GM12864 (cell line): ENCODE measurements around the gene HELB.

Experiments
- DNase-seq: peaks from one replicate; pipeline ENCODE4 v3.0.0-alpha.2; 2011; ENCODE audit warnings: low read depth
- H3K4me3 ChIP-seq: 2 replicates; pipeline ENCODE4 v1.5.1; 2011; ENCODE audit warnings: mild to moderate bottlenecking, low read depth, low read length, control low read depth
- TF ChIP-seq, protein P1 (sequence below): IDR thresholded peaks from 2 replicates; pipeline ENCODE4 v1.5.1; 2011; ENCODE audit warnings: low read depth, mild to moderate bottlenecking, moderate library complexity, low read length, control low read depth, inconsistent platforms; ENCODE audit errors: missing control alignments

HELB gene

DNA sequence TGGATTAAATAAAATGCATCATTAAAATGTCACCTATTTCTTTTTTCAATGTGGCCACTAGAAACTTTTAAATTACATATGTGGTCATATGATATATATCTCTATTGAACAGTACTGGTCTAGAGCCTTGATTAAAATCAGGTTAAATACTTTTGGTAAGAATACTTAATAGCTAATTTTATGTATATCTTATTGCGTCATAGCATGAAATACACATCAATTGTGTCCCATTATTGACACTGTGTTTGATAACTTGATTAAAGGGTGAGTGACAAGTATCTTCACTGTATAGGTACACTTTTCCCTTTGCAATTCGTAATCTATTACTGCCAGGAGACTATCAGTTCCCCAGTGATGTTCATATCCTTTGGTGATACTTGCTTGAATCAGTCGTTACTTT lies 4.4 kb upstream of the HELB start:
- DNase-seq, result no peak
- TF ChIP-seq, protein P1, sequence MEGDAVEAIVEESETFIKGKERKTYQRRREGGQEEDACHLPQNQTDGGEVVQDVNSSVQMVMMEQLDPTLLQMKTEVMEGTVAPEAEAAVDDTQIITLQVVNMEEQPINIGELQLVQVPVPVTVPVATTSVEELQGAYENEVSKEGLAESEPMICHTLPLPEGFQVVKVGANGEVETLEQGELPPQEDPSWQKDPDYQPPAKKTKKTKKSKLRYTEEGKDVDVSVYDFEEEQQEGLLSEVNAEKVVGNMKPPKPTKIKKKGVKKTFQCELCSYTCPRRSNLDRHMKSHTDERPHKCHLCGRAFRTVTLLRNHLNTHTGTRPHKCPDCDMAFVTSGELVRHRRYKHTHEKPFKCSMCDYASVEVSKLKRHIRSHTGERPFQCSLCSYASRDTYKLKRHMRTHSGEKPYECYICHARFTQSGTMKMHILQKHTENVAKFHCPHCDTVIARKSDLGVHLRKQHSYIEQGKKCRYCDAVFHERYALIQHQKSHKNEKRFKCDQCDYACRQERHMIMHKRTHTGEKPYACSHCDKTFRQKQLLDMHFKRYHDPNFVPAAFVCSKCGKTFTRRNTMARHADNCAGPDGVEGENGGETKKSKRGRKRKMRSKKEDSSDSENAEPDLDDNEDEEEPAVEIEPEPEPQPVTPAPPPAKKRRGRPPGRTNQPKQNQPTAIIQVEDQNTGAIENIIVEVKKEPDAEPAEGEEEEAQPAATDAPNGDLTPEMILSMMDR, result no peak
- no peak overlapping the region for H3K4me3 ChIP-seq

- no peak for DNase-seq
- H3K4me3 ChIP-seq, result peak overlapping the region; percentile 85
- TF ChIP-seq, protein P1, result no peak
These were observed 505 bp downstream of the HELB start for GRCh38 chr12:66302827-66303169.

DNA sequence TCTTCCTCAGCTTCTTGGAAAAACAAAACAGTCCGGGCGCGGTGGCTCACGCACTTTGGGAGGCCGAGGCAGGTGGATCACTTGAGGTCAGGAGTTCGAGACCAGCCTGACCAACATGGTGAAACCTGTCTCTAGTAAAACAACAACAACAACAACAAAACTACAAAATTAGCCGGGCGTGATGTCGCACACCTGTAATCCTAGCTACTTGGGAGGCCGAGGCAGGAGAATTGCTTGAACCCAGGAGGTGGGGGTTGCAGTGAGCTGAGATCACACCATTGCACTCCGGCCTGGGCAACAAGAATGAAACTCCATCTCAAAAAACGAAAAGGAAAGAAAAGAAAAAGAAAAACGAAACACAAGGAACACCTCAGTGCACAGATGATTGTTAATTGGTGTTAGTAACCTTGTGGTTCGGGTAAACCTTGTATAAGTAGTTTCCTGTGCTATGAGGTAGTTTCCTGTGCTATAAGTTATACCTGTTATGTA lies 1.1 kb downstream of the HELB start:
- DNase-seq, result peak; percentile 36
- H3K4me3 ChIP-seq, result peak overlapping the region; percentile 85

DNA sequence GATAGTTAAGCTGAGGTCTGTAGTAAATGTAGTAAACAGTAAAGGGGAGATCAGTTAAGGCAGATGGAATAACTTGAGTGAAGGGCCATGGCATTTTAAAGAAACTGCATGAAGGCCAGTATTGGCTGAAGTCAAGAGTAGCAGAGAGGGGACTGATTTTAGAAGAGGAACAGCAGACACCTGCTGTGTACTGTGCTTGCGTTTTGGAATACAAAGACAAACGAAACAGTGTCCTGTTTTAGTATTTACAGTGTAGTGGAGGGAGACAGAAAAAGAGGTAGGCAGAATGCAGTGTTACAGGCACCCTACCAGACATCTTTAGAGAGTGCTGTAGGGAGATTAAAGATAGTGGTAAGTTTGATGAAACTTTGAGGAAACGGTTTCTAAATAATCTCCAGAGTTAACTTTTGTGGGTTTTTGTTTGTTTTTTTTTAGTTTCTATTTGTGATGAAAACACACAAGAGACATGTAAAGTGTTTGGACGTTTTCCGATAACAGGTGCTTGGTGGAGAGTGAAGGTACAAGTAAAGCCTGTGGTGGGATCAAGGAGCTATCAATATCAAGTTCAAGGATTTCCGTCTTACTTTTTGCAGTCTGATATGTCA lies 2.1 kb downstream of the HELB start:
- peak overlapping the region; percentile 85 for H3K4me3 ChIP-seq
- TF ChIP-seq, protein P1, result no peak

GRCh38 chr12:66309606-66310005 lies 7.3 kb downstream of the HELB start:
- TF ChIP-seq, protein P1, result no peak
- no peak overlapping the region for H3K4me3 ChIP-seq
- DNase-seq, result no peak

More for the DNA sequence above, 2.1 kb downstream of the HELB start:
- DNase-seq, result no peak

GRCh38 chr12:66312189-66312588 lies 9.9 kb downstream of the HELB start:
- H3K4me3 ChIP-seq, result no peak overlapping the region
- TF ChIP-seq, protein P1, result no peak
- DNase-seq, result no peak

DNA sequence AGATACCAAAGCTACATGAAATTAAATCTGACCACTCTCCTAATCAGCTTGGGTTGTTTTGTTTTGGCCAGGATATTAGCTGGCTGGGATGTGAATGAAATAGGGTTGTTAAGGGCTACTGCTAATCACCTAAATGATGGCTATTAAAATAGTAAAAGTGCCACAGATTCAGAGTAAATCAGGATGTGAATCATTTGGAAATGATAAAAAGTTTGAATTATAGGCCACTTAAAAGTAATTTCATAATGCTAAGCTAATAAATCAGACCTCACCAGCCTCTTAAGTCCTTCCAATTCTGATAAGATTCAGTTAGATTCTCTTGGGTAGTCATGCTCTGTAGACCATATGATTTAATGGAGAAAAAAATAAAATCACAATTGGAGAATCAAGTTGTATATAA lies 12.0 kb downstream of the HELB start:
- no peak for DNase-seq
- H3K4me3 ChIP-seq, result no peak overlapping the region
- TF ChIP-seq, protein P1, result no peak
